ENCODE results near the gene RGPD4.

The RGPD4 gene

GRCh38 chr2:107936433-107937359, 110.0 kb downstream of the RGPD4 start:
- Mint-ChIP-seq H3K36me3 (ENCODE audit: low read depth) (no peaks in the 10 kb centered on the region), H3K4me3 (no peak overlapping the region), H3K27ac (no peak overlapping the region), H3K4me1 (peaks cover 21% of the 10 kb centered on the region), H3K27me3 (ENCODE audit: low read depth, poor library complexity) (peaks cover 7% of the 10 kb centered on the region), H3K9me3 (peaks cover 1% of the 10 kb centered on the region)
- peak; percentile 39 for DNase-seq
- peak; percentile 76 for TF ChIP-seq CTCF (IDR thresholded peaks at IDR 0.05)
